ENCODE measurements around the gene SCARB1.

GRCh38 chr12:124797321-124797720 lies 66.3 kb downstream of the SCARB1 start:
- no peak for TF ChIP-seq EZH2 (IDR thresholded peaks at IDR 0.05; ENCODE audit: borderline replicate concordance, low read depth, low read length, severe bottlenecking)
- TF ChIP-seq CTCF (IDR thresholded peaks at IDR 0.05; ENCODE audit: extremely low read depth in 1 of 2, insufficient read depth in 1 of 2, low read depth in 1 of 2, low read length in 2 of 2): no peak
- TF ChIP-seq POLR2AphosphoS5 (IDR thresholded peaks at IDR 0.05; ENCODE audit: insufficient read depth, low read depth, low read length): no peak
